Measurements from ENCODE around the gene CXorf49B.
"Not testable (repeated sequence)": the region's sequence is repeated elsewhere in the genome, so short reads cannot be mapped to it uniquely, and the experiment has no call there.

CXorf49B gene

DNA sequence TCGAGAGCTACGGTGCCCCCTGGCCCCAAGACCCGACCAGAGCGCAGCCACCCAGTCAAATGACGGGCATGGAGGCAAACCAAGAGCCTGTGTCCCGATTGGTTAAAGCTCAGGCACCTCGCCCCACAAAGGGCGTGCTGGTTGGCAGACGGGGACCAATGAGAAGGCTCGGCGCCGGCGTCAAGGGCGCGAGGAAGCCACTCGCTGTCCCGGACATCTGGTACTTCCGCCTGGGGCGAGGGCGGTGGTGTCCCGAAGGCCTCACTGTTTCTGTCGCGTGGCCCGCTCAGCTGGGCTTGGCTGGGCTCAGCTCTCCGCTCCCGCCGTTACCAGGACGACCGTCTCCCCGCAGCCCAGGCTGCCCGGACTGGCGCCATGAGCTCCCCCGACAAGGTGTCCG lies at the start of gene CXorf49B:
TSS of gene CXorf49B (plus strand) at position 301 of the 400 bp plus-strand sequence. CDS start at position 376, 75 bp downstream.
- not testable (repeated sequence) for DNase-seq

- DNase-seq = not testable (repeated sequence)
Observed at GRCh38 chrX:71714064-71714463, 49.1 kb upstream of the CXorf49B start.

- DNase-seq = not testable (repeated sequence)
Observed at GRCh38 chrX:71715551-71715950, 47.6 kb upstream of the CXorf49B start.

DNA sequence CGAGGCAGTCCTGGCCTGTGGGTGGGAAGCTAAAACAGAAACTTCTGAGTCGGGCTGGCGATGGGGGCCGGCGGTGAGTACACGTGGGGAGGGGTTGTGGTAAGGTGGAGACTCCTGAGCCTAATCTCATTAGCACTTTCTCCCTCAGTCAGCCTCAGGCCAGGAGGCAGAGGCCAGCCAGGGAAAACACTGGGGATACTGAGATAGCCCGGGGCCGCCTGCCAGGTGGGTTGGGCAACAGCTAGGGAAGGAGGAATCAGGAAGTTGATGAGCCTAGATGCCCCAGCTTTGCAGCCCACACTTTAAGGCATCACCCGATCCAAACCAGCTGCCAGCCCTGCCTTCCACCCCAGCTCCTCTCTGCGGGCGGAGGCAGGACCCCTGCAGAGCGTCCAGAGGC lies 46.8 kb upstream of the CXorf49B start:
- not testable (repeated sequence) for DNase-seq

- DNase-seq = not testable (repeated sequence)
Observed at GRCh38 chrX:71718185-71718584, 45.0 kb upstream of the CXorf49B start, which contains the start of gene CXorf49. CXorf49 (minus strand) TSS chrX:71718285; CDS start chrX:71718151, 134 bp downstream.

GRCh38 chrX:71719195-71719594 lies 44.0 kb upstream of the CXorf49B start:
- not testable (repeated sequence) for DNase-seq

DNA sequence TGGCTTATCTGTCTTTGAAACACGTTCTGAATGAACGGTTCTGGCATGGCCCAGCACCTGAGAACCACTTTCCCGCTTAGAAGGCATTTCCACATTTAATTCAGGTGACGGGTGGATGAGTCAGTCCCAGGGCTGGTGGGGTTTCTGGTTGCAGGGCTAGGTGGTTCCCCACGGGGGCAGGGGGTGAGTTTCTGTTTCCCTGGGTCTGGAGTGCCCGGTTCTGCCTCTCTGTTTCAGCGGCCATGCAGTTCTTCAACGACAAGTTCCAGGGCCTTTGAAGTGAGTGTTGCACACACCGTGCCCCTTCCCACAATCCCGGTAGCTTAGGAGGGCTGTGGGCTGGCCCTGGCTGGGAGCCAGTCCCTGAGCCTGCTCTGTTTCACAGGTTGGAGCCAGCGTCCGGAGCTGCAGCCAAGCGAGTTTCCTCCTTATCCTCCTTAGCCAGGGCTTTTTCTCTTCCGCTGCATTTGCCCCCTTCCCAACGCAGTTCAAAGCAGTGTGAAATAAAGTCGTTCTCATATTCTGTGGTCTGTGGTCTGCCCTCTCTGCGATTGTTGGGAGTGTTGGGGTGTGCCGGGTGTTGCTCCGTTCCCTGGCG lies 42.8 kb upstream of the CXorf49B start:
- DNase-seq = not testable (repeated sequence)

DNA sequence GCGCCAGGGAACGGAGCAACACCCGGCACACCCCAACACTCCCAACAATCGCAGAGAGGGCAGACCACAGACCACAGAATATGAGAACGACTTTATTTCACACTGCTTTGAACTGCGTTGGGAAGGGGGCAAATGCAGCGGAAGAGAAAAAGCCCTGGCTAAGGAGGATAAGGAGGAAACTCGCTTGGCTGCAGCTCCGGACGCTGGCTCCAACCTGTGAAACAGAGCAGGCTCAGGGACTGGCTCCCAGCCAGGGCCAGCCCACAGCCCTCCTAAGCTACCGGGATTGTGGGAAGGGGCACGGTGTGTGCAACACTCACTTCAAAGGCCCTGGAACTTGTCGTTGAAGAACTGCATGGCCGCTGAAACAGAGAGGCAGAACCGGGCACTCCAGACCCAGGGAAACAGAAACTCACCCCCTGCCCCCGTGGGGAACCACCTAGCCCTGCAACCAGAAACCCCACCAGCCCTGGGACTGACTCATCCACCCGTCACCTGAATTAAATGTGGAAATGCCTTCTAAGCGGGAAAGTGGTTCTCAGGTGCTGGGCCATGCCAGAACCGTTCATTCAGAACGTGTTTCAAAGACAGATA lies 2.4 kb upstream of the CXorf49B start:
- not testable (repeated sequence) for DNase-seq

GRCh38 chrX:71764832-71765231 lies 1.7 kb downstream of the CXorf49B start:
- not testable (repeated sequence) for DNase-seq

- DNase-seq = not testable (repeated sequence)
Observed at GRCh38 chrX:71765613-71766012, 2.5 kb downstream of the CXorf49B start.

GRCh38 chrX:71767134-71767533 lies 4.0 kb downstream of the CXorf49B start:
- DNase-seq = not testable (repeated sequence)

DNA sequence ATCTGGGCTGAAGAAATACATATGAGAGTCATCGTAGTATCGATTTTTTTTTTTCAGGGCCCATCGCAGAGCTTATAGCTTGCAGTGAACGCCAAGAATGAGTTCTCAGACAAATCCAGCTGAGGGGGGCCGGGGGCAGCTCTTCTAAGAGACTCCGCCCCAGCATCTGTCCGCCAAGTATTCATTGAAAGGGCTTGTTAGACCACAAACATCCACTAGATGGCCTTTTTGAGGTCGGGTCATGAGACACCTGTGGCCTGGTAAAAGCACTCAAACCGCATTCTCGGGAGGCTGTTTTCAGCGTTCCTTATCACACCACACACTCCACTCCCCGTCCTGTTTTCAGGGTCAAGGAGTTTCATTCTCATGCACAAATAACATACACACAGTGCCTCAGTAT lies 15.2 kb downstream of the CXorf49B start:
- DNase-seq = not testable (repeated sequence)

DNA sequence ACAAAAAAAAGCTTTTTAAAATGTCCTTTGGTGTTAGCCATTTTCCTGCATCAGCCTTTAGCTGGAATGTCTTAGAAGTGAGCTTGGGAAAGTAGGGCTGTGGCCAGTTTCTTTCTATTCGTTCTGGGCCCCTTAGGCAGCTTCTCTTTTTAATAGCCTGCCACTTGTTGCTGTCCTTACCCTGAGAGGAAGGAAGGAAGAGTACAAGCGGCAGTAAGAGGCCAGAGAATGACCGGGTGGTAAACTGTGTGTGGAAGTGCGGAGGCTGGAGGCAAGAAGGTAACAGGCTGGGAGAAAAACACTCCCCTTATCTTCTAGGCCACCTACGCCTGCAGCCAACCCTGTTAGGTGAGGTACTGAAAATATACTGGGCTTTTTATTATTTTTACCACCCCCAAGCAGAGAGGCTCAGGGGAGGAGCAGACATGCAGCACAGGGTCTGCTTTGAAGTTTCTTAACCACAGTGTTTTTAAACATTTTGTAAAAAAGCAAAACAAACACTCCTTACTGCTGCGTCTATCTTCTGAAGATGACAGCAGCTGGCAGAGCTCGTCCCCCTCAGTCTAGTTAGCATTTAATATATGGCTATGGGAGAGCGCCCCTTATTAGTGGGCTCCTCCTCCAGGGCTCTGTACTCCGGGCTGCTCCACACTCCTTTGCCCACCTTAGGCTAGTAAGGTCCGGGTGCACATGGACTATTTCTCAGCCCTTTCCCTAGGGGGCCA lies 19.2 kb downstream of the CXorf49B start:
- DNase-seq = not testable (repeated sequence)

DNA sequence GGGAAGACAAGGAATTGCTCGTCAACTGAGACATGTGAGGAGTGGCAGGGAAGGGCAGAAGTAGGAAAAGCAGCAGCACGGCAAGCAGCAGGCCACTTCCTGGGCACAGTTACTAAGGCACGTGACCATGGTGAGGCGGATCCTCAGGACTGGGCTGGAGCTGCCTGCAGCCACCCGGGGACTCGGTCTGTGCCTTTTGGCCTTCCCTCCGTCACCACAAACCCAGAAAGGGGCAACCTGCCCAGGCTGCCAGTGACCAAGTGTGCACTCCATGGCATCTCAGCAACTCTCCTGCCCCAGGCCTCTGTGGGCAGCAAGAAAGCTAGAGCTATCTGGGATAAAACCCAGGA lies 19.8 kb downstream of the CXorf49B start:
- not testable (repeated sequence) for DNase-seq

DNA sequence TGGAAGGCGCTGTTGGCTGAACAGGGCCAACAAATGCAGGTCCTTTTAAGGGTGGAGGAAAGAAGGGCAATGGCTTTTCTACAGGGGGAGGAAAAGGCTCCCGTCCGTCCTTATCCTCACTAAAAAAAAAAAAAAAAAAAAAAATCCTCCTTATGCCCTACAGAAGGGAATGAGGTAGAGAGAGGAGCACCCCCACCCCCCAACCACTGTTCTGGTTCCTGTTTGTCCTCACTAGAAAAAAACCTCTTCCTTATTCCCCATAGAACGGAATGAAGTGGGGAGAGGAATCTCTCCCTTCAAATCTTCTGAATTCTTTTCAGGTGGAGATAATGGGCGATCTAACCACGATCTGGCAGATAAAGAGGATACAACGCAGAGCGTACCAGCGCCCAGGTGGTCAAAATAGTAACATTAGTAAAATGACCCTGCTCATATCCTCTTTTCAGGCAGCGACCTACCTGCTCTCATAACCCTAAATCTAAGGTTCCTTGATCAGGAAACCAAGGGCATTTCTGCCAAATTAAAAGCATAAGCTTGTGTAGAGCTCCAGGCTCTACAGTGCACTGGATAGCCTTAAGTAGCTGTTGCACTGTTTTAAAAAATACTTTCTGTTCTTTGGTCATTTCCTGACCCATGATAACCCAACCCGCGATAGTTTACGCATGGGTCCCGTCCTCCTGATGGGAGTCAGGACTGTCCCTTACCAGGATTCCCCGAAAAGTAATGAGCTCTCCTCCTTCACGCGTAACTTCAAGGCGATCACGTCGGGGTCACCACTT lies 20.6 kb downstream of the CXorf49B start:
- DNase-seq = not testable (repeated sequence)

DNA sequence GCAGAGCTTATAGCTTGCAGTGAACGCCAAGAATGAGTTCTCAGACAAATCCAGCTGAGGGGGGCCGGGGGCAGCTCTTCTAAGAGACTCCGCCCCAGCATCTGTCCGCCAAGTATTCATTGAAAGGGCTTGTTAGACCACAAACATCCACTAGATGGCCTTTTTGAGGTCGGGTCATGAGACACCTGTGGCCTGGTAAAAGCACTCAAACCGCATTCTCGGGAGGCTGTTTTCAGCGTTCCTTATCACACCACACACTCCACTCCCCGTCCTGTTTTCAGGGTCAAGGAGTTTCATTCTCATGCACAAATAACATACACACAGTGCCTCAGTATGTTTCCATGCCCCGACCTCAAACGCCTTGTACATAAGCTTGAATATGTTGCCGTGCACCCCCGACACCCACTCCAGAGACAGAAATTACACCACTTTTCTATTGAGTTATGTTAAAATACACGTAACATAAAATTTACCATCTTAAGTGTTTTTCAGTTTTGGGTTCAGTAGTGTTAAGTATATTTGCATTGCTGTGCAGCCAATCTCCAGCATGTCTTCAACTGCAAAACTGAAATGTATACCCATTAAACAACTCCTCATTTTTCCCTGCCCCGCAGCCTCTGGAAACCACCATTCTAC lies 21.3 kb downstream of the CXorf49B start:
- DNase-seq = not testable (repeated sequence)

DNA sequence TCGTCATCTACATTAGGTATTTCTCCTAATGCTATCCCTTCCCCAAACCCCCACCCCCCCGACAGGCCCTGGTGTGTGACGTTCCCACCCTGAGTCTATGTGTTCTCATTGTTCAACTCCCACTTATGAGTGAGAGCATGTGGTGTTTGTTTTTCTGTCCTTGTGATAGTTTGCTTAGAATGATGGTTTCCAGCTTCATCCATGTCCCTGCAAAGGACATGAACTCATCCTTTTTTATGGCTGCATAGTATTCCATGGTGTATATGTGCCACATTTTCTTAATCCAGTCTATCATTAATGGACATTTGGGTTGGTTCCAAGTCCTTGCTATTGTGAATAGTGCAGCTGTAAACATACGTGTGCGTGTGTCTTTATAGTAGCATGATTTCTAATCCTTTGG lies 43.3 kb downstream of the CXorf49B start:
- not testable (repeated sequence) for DNase-seq

DNA sequence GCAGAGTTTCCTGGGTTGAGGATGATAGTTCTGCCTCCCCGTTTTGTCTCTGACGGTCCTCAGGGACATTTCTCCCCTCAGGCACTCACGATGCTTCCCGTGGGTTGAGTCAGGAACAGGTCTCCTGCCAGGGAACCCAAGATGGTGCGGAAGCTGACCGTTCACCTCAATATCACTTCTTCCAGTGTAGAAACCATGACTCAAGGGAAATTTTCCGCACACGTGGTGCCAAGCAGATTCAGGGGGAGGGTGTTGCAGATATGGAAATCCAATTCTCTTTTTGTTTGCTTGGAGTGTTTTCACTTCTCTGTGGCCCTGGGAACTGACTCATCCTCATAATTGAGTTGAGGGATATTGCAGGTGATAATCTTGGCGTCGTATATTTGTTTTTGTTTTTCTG lies 46.7 kb downstream of the CXorf49B start:
- DNase-seq = no peak

DNA sequence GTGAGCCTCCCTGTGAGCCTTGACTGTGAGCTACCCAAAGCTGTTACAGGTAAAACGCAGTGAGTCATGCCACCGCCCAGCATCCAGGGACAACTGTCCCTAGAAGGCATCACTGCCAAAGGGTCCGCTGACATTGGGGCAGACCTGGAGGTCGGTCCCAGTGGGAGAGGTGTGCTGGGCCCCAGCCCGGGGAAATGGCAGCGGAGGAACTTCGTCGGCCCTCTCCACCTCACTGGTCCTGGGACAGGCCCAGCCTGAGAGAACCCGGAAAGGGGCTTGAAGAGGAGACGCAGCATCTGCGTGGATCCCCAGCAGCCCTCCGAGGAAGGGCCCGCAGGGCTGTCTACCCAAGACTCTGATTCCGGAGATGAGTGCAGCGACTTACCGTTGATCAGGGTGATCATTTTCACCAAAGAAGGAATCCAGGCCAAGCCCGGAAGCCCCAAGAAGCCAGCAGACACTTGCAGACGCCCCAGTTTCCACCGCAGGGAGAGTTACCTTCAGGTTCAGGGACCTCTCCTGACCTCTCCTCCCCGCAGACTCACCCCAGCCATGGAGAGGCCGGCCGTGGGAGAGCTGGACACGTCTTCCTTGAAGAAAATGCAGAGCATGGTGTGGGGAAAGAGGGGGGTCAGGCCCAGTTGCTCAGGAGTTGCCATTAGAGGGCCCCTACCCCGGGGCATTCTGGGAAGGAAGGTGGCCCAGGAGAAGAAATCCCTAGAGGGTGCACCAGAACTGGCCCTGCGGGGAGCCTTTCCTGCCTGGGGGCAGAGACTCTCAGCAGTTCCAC lies 51.2 kb downstream of the CXorf49B start:
- DNase-seq = no peak

DNA sequence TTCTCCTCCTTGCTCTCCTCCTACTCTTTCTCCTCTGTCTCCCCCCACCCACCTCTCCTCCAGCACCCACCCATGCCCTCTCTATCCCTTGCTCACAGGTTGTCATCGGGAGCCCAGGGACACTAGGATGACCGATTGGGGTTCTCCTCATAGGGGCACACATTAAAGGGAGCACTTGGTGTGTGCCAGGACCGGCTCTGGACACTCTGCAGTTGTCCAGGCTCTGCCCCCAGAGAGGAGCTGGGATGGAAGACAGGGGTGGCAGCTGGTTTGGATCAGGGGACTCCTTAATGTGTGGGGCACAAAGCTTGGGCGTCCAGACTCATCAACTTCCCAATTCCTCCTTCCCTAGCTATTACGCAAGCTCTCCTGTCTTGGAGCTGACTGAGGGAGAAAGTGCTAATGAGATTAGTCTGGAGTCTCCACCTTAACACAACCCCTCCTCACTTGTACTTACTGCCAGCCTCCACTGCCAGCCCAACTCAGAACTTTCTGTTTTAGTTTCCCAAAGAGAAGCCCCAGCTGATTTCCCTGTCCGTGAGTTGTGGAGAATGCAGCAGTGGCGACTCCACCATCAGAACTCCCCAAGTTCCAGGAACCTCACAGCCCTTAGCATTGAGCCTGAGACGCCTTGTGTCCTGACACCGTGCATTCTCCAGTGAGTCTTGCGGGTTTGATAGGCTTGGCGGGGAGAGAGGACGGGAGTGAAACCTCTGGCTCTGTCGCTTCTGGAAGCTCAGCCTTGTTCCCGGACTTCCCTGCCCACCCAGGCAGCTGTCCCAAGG lies 52.2 kb downstream of the CXorf49B start:
- DNase-seq = no peak

GRCh38 chrX:71815906-71816156 lies 52.7 kb downstream of the CXorf49B start:
- DNase-seq = no peak
